GM18519 (cell line): ENCODE measurements around the gene PHEX.
A peak's percentile ranks its signal among the peaks of the same experiment; 100 is the strongest.
"Not testable (repeated sequence)": the region's sequence is repeated elsewhere in the genome, so short reads cannot be mapped to it uniquely, and the experiment has no call there.

ENCODE experiments used
- ATAC-seq: cut with Tn5 transposase; IDR thresholded peaks from one replicate; pipeline ENCODE4 v1.9.1; 2021; ENCODE audit warnings: mild to moderate bottlenecking, moderate library complexity; ENCODE audit not compliant: unreplicated experiment, low FRiP score

PHEX gene

DNA sequence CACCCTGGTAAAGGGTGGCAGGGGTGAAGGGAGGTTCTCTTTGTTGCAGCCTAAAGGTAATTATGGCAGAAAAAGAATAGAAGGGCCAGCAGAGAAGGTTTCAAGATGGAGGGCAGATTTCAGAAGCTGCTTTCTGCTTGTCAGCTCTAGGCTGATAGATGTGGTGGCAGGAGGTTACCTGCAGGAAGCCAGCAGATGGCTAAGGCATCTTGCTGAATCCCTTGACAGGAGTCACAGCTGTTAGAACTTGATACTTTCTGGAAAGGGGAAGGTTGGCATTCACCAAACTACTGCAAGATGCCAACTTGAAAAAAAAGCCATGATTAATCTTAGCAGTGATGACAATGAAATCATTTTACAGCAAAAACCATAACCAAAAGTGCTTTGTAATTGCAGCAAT lies 171.1 kb downstream of the PHEX start:
- no peak for ATAC-seq

- ATAC-seq: no peak
These were observed 174.7 kb downstream of the PHEX start for GRCh38 chrX:22206781-22207180.

DNA sequence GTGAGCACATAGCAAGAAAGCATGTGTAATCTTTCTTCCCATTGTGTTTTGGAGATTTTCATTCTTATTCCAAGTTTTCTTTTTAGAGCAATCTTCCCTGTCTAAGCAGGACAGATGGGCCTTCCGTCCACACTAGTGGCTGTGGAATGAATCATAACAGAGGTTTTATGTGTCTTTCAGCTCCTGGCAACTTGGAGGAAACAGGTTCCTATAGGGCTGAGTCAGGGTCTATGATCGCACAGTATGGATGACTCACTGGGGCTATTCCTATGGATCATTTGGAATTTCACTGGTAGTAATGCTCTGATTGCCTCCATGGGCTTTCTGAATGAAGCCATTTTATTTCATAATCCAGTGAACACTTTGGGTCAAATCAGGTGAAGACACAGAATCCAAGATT lies 188.8 kb downstream of the PHEX start:
- no peak for ATAC-seq

DNA sequence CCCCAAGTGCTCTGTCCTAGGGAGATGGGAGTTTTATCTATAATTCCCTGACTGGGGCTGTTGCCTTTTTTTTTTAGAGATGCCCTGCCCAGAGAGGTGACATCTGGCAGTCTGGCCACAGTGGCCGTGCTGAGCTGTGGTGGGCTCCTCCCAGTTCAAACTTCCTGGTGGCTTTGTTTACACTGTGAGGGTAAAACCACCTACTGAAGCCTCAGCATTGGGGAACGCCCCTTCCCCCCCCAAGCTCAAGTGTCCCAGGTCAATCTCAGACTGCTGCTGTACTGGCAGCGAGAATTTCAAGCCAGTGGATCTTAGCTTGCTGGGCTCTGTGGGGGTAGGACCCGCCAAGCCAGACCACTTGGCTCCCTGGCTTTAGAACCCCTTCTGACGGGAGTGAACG lies 202.3 kb downstream of the PHEX start:
- ATAC-seq: no peak

DNA sequence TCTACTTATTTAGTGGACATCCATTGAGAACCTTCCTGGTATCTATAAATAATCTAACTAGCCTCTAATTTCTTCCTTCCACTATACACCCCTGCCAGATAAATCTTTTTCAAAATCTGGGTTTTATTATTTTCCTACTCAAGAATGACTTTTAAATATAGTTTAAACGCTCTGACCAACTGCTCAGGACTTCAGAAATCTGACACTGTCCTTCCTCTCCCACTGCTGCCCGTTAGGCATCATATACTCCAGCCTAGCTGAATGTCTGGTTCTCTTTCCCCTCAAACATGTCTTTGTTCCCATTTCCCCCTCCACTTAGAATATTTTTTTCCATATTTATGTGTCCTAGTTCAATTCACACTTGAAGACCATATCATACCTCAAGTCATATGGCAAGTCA lies 205.4 kb downstream of the PHEX start:
- no peak for ATAC-seq

DNA sequence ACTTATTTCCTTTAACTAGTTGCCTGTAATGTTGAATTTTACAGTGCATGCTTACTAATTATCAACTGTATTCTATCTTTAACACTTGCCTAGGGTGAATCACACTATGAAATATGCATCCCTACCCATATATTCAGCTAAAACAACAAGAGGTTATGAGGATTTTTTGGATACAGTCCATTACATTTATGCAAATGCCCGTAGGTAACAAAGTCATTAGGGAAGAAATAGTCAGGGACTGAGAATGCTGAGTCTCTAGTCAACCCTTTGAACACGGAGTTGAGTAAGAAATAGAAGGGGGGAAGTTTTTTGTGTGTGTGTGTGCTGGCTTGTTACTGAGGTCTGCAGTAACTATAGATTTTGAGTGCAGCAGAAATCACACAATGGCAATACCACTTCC lies 214.5 kb downstream of the PHEX start:
- ATAC-seq: no peak

- no peak for ATAC-seq
These were observed 215.0 kb downstream of the PHEX start for GRCh38 chrX:22247169-22247568.

GRCh38 chrX:22248401-22248800 lies 216.3 kb downstream of the PHEX start:
- ATAC-seq: no peak

- no peak for ATAC-seq
These were observed 217.2 kb downstream of the PHEX start for GRCh38 chrX:22249371-22249770.

- no peak for ATAC-seq
These were observed 236.6 kb downstream of the PHEX start for GRCh38 chrX:22268706-22269105.

DNA sequence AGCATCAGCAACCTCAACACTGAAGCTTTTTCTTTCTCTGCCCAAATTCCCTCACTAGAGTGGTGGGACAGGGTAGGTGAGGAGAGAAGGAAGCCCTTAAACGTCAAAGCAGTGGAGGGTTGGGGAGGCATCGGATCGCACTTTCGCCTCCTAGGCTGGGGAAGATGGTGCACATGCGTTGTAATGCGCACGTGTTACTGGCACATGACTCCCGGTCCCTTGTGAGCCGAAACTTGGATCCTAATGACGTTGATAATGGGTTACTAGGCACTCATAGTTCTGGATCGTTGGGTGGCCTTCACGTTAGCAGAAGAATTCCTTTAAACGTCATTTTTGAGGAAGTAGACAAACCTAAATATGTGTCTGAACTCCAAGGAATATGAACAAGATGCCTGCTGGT lies 240.5 kb downstream of the PHEX start, which contains the start of gene CBLL2:
CBLL2 (plus strand) TSS at position 301 of the 400 bp plus-strand sequence; CDS start at position 380, 79 bp downstream.
- ATAC-seq: no peak

GRCh38 chrX:22273714-22274317 lies 241.7 kb downstream of the PHEX start:
- ATAC-seq: no peak

DNA sequence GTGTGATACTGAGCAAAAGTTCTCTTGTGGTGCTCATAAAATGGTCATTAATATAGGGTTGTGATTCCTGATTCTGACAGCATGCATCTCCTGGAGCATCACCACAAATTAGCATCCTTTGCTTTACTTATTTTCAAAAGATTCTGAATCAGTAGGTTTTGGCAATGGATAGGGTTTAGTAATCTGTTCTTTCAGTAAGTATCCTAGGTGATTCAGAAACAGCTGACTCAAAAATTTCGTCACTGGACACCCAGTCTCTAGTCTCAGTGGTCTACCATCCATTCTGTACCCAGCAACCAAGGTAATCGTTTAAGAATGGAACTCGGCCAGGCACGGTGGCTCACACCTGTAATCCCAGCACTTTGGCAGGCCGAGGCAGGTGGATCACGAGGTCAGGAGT lies 244.7 kb downstream of the PHEX start:
- no peak for ATAC-seq

DNA sequence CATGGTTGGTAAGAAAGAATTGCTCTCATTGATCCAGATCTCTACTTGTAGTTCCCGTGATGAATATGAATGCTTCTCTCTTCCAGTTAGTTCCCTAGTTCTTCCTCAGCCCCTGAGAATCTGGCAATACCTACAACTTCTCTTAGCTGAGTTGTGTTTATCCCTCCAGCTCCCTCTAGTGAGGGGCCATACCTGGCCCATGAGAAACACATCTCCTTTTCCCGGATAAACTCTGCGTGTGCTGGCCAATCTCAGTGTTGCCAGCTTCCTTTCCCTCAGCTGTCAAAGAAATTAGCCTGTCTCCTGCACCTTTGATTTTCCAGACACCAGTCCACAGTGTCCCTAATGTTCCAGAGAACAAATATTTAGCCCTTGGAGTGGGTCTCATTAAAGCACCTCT lies 246.2 kb downstream of the PHEX start:
- ATAC-seq: no peak

- not testable (repeated sequence) for ATAC-seq
These were observed 257.1 kb downstream of the PHEX start for GRCh38 chrX:22289209-22289608.

GRCh38 chrX:22296871-22297270 lies 264.7 kb downstream of the PHEX start:
- ATAC-seq: no peak

DNA sequence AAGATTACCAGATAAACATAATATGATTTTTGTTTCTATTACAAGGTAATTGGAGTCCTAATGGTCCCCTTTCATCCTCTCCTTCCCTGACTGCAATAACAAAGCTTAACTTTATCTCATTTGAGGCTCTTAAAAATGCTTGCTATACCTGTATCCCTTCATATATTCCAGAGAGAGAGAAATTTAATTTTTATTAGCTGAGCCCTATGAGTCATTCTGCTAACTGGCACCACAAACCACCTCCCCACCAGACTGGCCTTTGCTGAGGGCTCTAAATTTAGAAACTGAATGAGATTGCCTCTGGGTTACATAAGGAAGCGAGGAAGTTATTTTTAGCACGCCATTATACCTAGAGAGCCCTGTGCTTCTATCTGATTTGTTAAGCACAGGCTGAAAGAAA lies 268.0 kb downstream of the PHEX start:
- peak; percentile 78 for ATAC-seq
